H54 (cell line): Measurements from ENCODE around the gene CFAP46.

Experiments used
- DNase-seq: peaks from one replicate; pipeline ENCODE4 v3.0.0; 2011; ENCODE audit warnings: low spot score, mixed read lengths; ENCODE audit not compliant: insufficient read length
- FAIRE-seq: peaks from 3 replicates; lab custom pipeline; 2011; peaks lifted over from hg19 to GRCh38; lab: Jason Lieb, UNC
- POLR2A ChIP-seq: IDR thresholded peaks from 2 replicates; pipeline ENCODE4 v1.6.1; 2011; ENCODE audit warnings: low read depth, mild to moderate bottlenecking, low read length

The CFAP46 gene

GRCh38 chr10:132865171-132865631 is 77.2 kb downstream of the CFAP46 start:
- FAIRE-seq (no peak), DNase-seq (no peak)
- TF ChIP-seq POLR2A = no peak

- no peak for FAIRE-seq
Measured at GRCh38 chr10:132862485-132863420, 79.6 kb downstream of the CFAP46 start.

GRCh38 chr10:132861884-132862461 is 80.4 kb downstream of the CFAP46 start:
- DNase-seq (no peak), FAIRE-seq (no peak)
- TF ChIP-seq POLR2A = no peak

More at GRCh38 chr10:132862485-132863420, 79.6 kb downstream of the CFAP46 start:
- no peak for TF ChIP-seq POLR2A
- no peak for DNase-seq

GRCh38 chr10:132861116-132861691 is 81.2 kb downstream of the CFAP46 start:
- TF ChIP-seq POLR2A = no peak
- DNase-seq = no peak
- no peak for FAIRE-seq

- no peak for TF ChIP-seq POLR2A
- DNase-seq (no peak), FAIRE-seq (no peak)
Measured at GRCh38 chr10:132860532-132860931, 81.8 kb downstream of the CFAP46 start.

GRCh38 chr10:132859084-132859855 is 83.1 kb downstream of the CFAP46 start:
- FAIRE-seq (no peak), DNase-seq (no peak)
- no peak for TF ChIP-seq POLR2A

- FAIRE-seq (no peak), DNase-seq (no peak)
- TF ChIP-seq POLR2A = no peak
Measured at GRCh38 chr10:132858121-132859081, 84.0 kb downstream of the CFAP46 start.

GRCh38 chr10:132856869-132857524 is 85.4 kb downstream of the CFAP46 start:
- TF ChIP-seq POLR2A = no peak
- FAIRE-seq = no peak
- DNase-seq = no peak

- FAIRE-seq (no peak), DNase-seq (no peak)
- TF ChIP-seq POLR2A = no peak
Measured at GRCh38 chr10:132855889-132856288, 86.5 kb downstream of the CFAP46 start.

GRCh38 chr10:132851451-132851850 is 90.9 kb downstream of the CFAP46 start:
- DNase-seq = no peak
- no peak for TF ChIP-seq POLR2A
- FAIRE-seq = no peak

GRCh38 chr10:132850896-132851295 is 91.5 kb downstream of the CFAP46 start:
- no peak for TF ChIP-seq POLR2A
- FAIRE-seq = no peak
- DNase-seq = no peak

- DNase-seq = no peak
- no peak for FAIRE-seq
- no peak for TF ChIP-seq POLR2A
Measured at GRCh38 chr10:132850246-132850645, 92.1 kb downstream of the CFAP46 start.
